IPS DF 6.9 (cell line): Measurements from ENCODE around the gene FBXL7.

Source experiments
- DNase-seq: peaks from one replicate; pipeline ENCODE4 v3.0.0-alpha.2; 2013; ENCODE audit warnings: low read depth, low spot score
- H3K27ac ChIP-seq: one replicate; pipeline ENCODE4 v1.5.1; 2013; ENCODE audit warnings: low read length, control low read depth
- H3K27me3 ChIP-seq: 2 replicates; pipeline ENCODE4 v1.6.1; 2013; ENCODE audit warnings: mild to moderate bottlenecking, low read length; ENCODE audit not compliant: control insufficient read depth, insufficient read depth
- H3K36me3 ChIP-seq: 2 replicates; pipeline ENCODE4 v1.6.1; 2013; ENCODE audit warnings: low read length; ENCODE audit not compliant: control insufficient read depth, insufficient read depth
- H3K4me1 ChIP-seq: 2 replicates; pipeline ENCODE4 v1.6.1; 2013; ENCODE audit warnings: low read length; ENCODE audit not compliant: control insufficient read depth, insufficient read depth
- H3K4me3 ChIP-seq: 2 replicates; pipeline ENCODE4 v1.5.1; 2013; ENCODE audit warnings: mild to moderate bottlenecking, low read length
- H3K9me3 ChIP-seq: 2 replicates; pipeline ENCODE4 v1.6.1; 2013; ENCODE audit warnings: low read length, inconsistent platforms; ENCODE audit not compliant: control insufficient read depth, insufficient read depth
- WGBS: extraction: QIAGEN DNeasy Blood & Tissue Kit; methylation state at CpG from one replicate; pipeline ENCODE4 v1.1.7; 2013; ENCODE audit warnings: mixed read lengths, missing lambda C conversion rate; ENCODE audit not compliant: insufficient read length, insufficient coverage; 5-methylcytosine and 5-hydroxymethylcytosine counted together

FBXL7 gene

GRCh38 chr5:15587916-15588315, 87.9 kb downstream of the FBXL7 start:
- DNase-seq = no peak
- no peaks in the 10 kb centered on the region for H3K27me3 ChIP-seq
- 0 out of 2 replicates have a peak, but pooled peaks cover 2% of the 10 kb centered on the region for H3K4me1 ChIP-seq
- no peaks in the 10 kb centered on the region for H3K36me3 ChIP-seq
- no peaks in the 10 kb centered on the region for H3K9me3 ChIP-seq
- H3K4me3 ChIP-seq = no peak overlapping the region
- no peak overlapping the region for H3K27ac ChIP-seq

- Histone ChIP-seq H3K4me3 (no peak overlapping the region), H3K4me1 (no peaks in the 10 kb centered on the region; the same call in 1 of the 2 replicates), H3K9me3 (no peaks in the 10 kb centered on the region), H3K36me3 (no peaks in the 10 kb centered on the region), H3K27me3 (no peaks in the 10 kb centered on the region), H3K27ac (no peak overlapping the region)
- no CpG with 5 or more reads among the region's 4 CpGs for WGBS
- DNase-seq = no peak
Measured at GRCh38 chr5:15592728-15593127, 92.7 kb downstream of the FBXL7 start.

GRCh38 chr5:15594977-15595568, 95.1 kb downstream of the FBXL7 start:
- Histone ChIP-seq H3K4me1 (no peaks in the 10 kb centered on the region; the same call in 1 of the 2 replicates), H3K4me3 (no peak overlapping the region), H3K27me3 (no peaks in the 10 kb centered on the region), H3K36me3 (no peaks in the 10 kb centered on the region), H3K27ac (no peak overlapping the region), H3K9me3 (no peaks in the 10 kb centered on the region)
- DNase-seq = peak; percentile 9
- WGBS = no CpG with 5 or more reads among the region's 7 CpGs

- Histone ChIP-seq H3K36me3 (no peaks in the 10 kb centered on the region), H3K4me3 (no peak overlapping the region), H3K27ac (no peak overlapping the region), H3K27me3 (no peaks in the 10 kb centered on the region), H3K4me1 (no peaks in the 10 kb centered on the region; the same call in 1 of the 2 replicates), H3K9me3 (no peaks in the 10 kb centered on the region)
- DNase-seq = no peak
- WGBS = no CpG with 5 or more reads among the region's 3 CpGs
Measured at GRCh38 chr5:15595929-15596328, 95.9 kb downstream of the FBXL7 start.

- H3K36me3 ChIP-seq = no peaks in the 10 kb centered on the region
- no peaks in the 10 kb centered on the region for H3K9me3 ChIP-seq
- no peak overlapping the region for H3K27ac ChIP-seq
- no CpG with 5 or more reads among the region's 1 CpG for WGBS
- H3K27me3 ChIP-seq = no peaks in the 10 kb centered on the region
- no peak for DNase-seq
- peaks cover 1% of the 10 kb centered on the region; the same call in 1 of the 2 replicates for H3K4me1 ChIP-seq
- H3K4me3 ChIP-seq = no peak overlapping the region
Measured at GRCh38 chr5:15596936-15597335, 97.0 kb downstream of the FBXL7 start.

GRCh38 chr5:15597804-15598203, 97.8 kb downstream of the FBXL7 start:
- Histone ChIP-seq H3K4me3 (no peak overlapping the region), H3K36me3 (no peaks in the 10 kb centered on the region), H3K4me1 (peaks cover 1% of the 10 kb centered on the region; the same call in 1 of the 2 replicates), H3K27me3 (no peaks in the 10 kb centered on the region), H3K9me3 (no peaks in the 10 kb centered on the region), H3K27ac (no peak overlapping the region)
- DNase-seq = no peak
- no CpG with 5 or more reads among the region's 1 CpG for WGBS

GRCh38 chr5:15598294-15598902, 98.4 kb downstream of the FBXL7 start:
- Histone ChIP-seq H3K27me3 (no peaks in the 10 kb centered on the region), H3K4me1 (peaks cover 1% of the 10 kb centered on the region; the same call in 1 of the 2 replicates), H3K27ac (no peak overlapping the region), H3K36me3 (no peaks in the 10 kb centered on the region), H3K9me3 (no peaks in the 10 kb centered on the region), H3K4me3 (no peak overlapping the region)
- no CpG with 5 or more reads among the region's 3 CpGs for WGBS
- DNase-seq = peak; percentile 39

- no peak for DNase-seq
- Histone ChIP-seq H3K36me3 (no peaks in the 10 kb centered on the region), H3K27me3 (no peaks in the 10 kb centered on the region), H3K4me1 (peaks cover 1% of the 10 kb centered on the region; the same call in 1 of the 2 replicates), H3K9me3 (no peaks in the 10 kb centered on the region), H3K4me3 (no peak overlapping the region), H3K27ac (no peak overlapping the region)
- WGBS = no CpG with 5 or more reads among the region's 4 CpGs
Measured at GRCh38 chr5:15600035-15600434, 100.1 kb downstream of the FBXL7 start.

GRCh38 chr5:15601274-15601673, 101.3 kb downstream of the FBXL7 start:
- WGBS = no CpG with 5 or more reads among the region's 4 CpGs
- no peaks in the 10 kb centered on the region for H3K27me3 ChIP-seq
- no peak overlapping the region for H3K27ac ChIP-seq
- H3K36me3 ChIP-seq = no peaks in the 10 kb centered on the region
- peaks cover 1% of the 10 kb centered on the region; the same call in 1 of the 2 replicates for H3K4me1 ChIP-seq
- no peak overlapping the region for H3K4me3 ChIP-seq
- H3K9me3 ChIP-seq = no peaks in the 10 kb centered on the region
- peak; percentile 9 for DNase-seq

- DNase-seq = no peak
- Histone ChIP-seq H3K36me3 (no peaks in the 10 kb centered on the region), H3K27ac (no peak overlapping the region), H3K27me3 (no peaks in the 10 kb centered on the region), H3K9me3 (no peaks in the 10 kb centered on the region), H3K4me3 (no peak overlapping the region), H3K4me1 (peaks cover 1% of the 10 kb centered on the region; the same call in 1 of the 2 replicates)
- WGBS = no CpG with 5 or more reads among the region's 2 CpGs
Measured at GRCh38 chr5:15601853-15602252, 101.9 kb downstream of the FBXL7 start.

GRCh38 chr5:15604986-15605385, 105.0 kb downstream of the FBXL7 start:
- no CpG with 5 or more reads among the region's 2 CpGs for WGBS
- H3K4me3 ChIP-seq = no peak overlapping the region
- H3K36me3 ChIP-seq = no peaks in the 10 kb centered on the region
- DNase-seq = no peak
- H3K27me3 ChIP-seq = no peaks in the 10 kb centered on the region
- peaks cover 1% of the 10 kb centered on the region; the same call in 1 of the 2 replicates for H3K4me1 ChIP-seq
- H3K27ac ChIP-seq = no peak overlapping the region
- no peaks in the 10 kb centered on the region for H3K9me3 ChIP-seq
